K562 (cell line): Measurements from ENCODE around the gene MERTK. TPM values are rescaled to one million over a fixed set of nuclear protein-coding genes. Genes with fewer than 3 reads are reported as not detected.

Experiments
- CEBPZ ChIP-seq: fragments of 150-350 bp; IDR thresholded peaks from 2 replicates; pipeline ENCODE4 v1.6.1; 2014; ENCODE audit warnings: low read depth, mild to moderate bottlenecking, low read length, borderline replicate concordance
- ETS1 ChIP-seq: conservative IDR thresholded peaks from 2 replicates; pipeline ENCODE4 v1.6.1; 2011; ENCODE audit warnings: low read depth, mild to moderate bottlenecking, low read length; ENCODE audit not compliant: control insufficient read depth
- MBD1 ChIP-seq: fragments of 250-450 bp; sonication (Bioruptor Pico); IDR thresholded peaks from 2 replicates; pipeline ENCODE4 v1.8.0; 2022; ENCODE audit warnings: inconsistent platforms
- MXD1 ChIP-seq: fragments of 250-450 bp; sonication (Bioruptor Pico); IDR thresholded peaks from 2 replicates; pipeline ENCODE4 v1.8.0; 2021; ENCODE audit warnings: borderline replicate concordance, mild to moderate bottlenecking, moderate library complexity; ENCODE audit not compliant: poor library complexity, severe bottlenecking
- PREB ChIP-seq: sonication (generic); formaldehyde crosslinking; IDR thresholded peaks from 2 replicates; pipeline ENCODE4 v1.8.1; 2023; ENCODE audit warnings: mild to moderate bottlenecking, missing genetic modification reagents
- STAT6 ChIP-seq: sonication (generic); formaldehyde crosslinking; IDR thresholded peaks from 2 replicates; pipeline ENCODE4 v1.8.1; 2023; ENCODE audit warnings: mild to moderate bottlenecking, missing genetic modification reagents
- TCF15 ChIP-seq: fragments of 250-450 bp; sonication (Bioruptor Pico); IDR thresholded peaks from 2 replicates; pipeline ENCODE4 v1.8.0; 2022; ENCODE audit warnings: moderate library complexity, mild to moderate bottlenecking, inconsistent platforms
- ZFP1 ChIP-seq: fragments of 450-650 bp; formaldehyde crosslinking; IDR thresholded peaks from 2 replicates; pipeline ENCODE4 v1.4.0; 2020; ENCODE audit warnings: mild to moderate bottlenecking, mixed read lengths
- ZNF146 ChIP-seq: IDR thresholded peaks from one replicate; pipeline ENCODE4 v1.6.1; 2018; ENCODE audit warnings: missing compliant biosample characterization; ENCODE audit not compliant: unreplicated experiment
- ZNF175 ChIP-seq: fragments of 200-800 bp; sonication (Bioruptor generic); IDR thresholded peaks from 2 replicates; pipeline ENCODE4 v1.6.1; 2016; ENCODE audit warnings: low read depth, mild to moderate bottlenecking, missing genetic modification characterization, missing compliant biosample characterization
- ZNF347 ChIP-seq: fragments of 450-650 bp; formaldehyde crosslinking; IDR thresholded peaks from 2 replicates; pipeline ENCODE4 v1.4.0; 2020; ENCODE audit warnings: low read depth, mild to moderate bottlenecking, moderate library complexity
- ZNF780A ChIP-seq: fragments of 250-450 bp; sonication (Bioruptor Pico); IDR thresholded peaks from 2 replicates; pipeline ENCODE4 v1.5.0; 2021; ENCODE audit warnings: mild to moderate bottlenecking
- ZNF785 ChIP-seq: fragments of 250-450 bp; sonication (Bioruptor Pico); IDR thresholded peaks from 2 replicates; pipeline ENCODE4 v1.4.0; 2020; ENCODE audit warnings: mild to moderate bottlenecking
- polyA plus RNA-seq, 8 experiments: library from polyadenylated mRNA; depleted of rRNA in 4 of 8; stranded (reverse) in 5 of 8; unstranded in 3 of 8; fragments of >200 nt; fragmentation: Nextera tagmentation in 2 of 8; fragmentation: Illumina TruSeq in 1 of 8; extraction: Ambion mirVana in 2 of 8; extraction: Trizol in 1 of 8; gene quantifications; 2 replicates each; pipeline versions ENCODE4 v1.2.1 to v1.2.3, GENCODE V29; 2011 to 2014; ENCODE audit warnings: inconsistent platforms in 1 of 8, missing spikeins in 1 of 8
- total RNA-seq, 7 experiments: library from RNA; depleted of rRNA in 6 of 7; stranded (reverse); fragments of >200 nt in 6 of 7; fragmentation: Illumina TruSeq in 2 of 7; extraction: Trizol in 2 of 7; gene quantifications; 2 replicates each; pipeline versions ENCODE4 v1.2.1 to v1.2.3, GENCODE V29; 2011 to 2021; ENCODE audit warnings: low replicate concordance in 1 of 7

The MERTK gene
- total and polyA plus RNA-seq, 9 of the 15 experiments (the other 6 are each of a cell fraction or from before 2014, with no cell fraction given) = 0.23 to 1.6 (median 0.74) TPM

- no peak for TF ChIP-seq CEBPZ
- TF ChIP-seq ZNF785 (CRISPR knock-in tag) = no peak
- no peak for TF ChIP-seq ZNF175
- TF ChIP-seq ZNF146 (CRISPR knock-in tag) = no peak
- no peak for TF ChIP-seq ETS1
- TF ChIP-seq MBD1 (CRISPR knock-in tag) = no peak
- 0 out of 2 replicates have a peak, but pooled peaks have one; percentile 24 for TF ChIP-seq ZNF780A (CRISPR knock-in tag)
- no peak for TF ChIP-seq STAT6 (CRISPR knock-in tag)
- no peak for TF ChIP-seq ZNF347
- TF ChIP-seq PREB = no peak
- no peak for TF ChIP-seq TCF15
- no peak for TF ChIP-seq MXD1 (CRISPR knock-in tag)
- no peak for TF ChIP-seq ZFP1 (CRISPR knock-in tag)
Observed at GRCh38 chr2:112055730-112056625, 157.6 kb downstream of the MERTK start (continued).
